Measurements from ENCODE around the gene ASPHD2. TPM values are rescaled to one million over a fixed set of nuclear protein-coding genes. Genes with fewer than 3 reads are reported as not detected.
"Not testable (repeated sequence)": the region's sequence is repeated elsewhere in the genome, so short reads cannot be mapped to it uniquely, and the experiment has no call there.

ASPHD2 gene
- total and polyA plus RNA-seq, 4 donors = 3.7 to 12.8 (median 10.0) TPM

DNA sequence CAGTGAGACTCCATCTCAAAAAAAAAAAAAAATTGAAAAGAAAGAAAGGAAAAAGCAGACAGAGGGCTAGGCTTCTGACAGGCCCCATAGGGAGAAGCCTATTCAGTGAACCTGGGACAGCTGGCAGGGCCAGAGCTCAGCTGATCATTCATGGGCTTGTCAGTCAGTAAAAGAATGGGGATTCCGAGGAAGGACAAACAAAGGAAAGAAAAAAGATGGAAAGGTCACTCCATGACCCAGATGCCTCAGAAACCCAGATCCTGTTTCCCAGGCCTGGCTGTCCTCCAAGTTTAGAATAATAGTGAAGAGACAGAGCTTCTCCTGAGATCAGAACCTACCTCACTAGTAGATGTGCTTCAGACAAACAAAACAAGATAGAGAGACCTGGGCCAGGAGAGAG, 34.3 kb upstream of the ASPHD2 start:
- no peak overlapping the region for H3K27ac ChIP-seq (ENCODE audit: low read depth, low read length)
- no peaks in the 10 kb centered on the region for H3K27me3 ChIP-seq (ENCODE audit: control insufficient read depth, insufficient read depth, low read length)
- peak in 1 of 6 donors; percentile 50 for DNase-seq (ENCODE audit: low read depth in 4 of 6, low spot score in 6 of 6)
- no peaks in the 10 kb centered on the region for H3K36me3 ChIP-seq (ENCODE audit: control insufficient read depth, insufficient read depth, low read length)
- no peaks in the 10 kb centered on the region for H3K9me3 ChIP-seq (ENCODE audit: control insufficient read depth, insufficient read depth, low read length)
- no peak overlapping the region for H3K4me3 ChIP-seq (ENCODE audit: low read depth, low read length)
- no CpG with 5 or more reads among the region's 1 CpG for WGBS (ENCODE audit: insufficient coverage)
- no peaks in the 10 kb centered on the region for H3K4me1 ChIP-seq (ENCODE audit: control insufficient read depth, insufficient read depth, low read length)

DNA sequence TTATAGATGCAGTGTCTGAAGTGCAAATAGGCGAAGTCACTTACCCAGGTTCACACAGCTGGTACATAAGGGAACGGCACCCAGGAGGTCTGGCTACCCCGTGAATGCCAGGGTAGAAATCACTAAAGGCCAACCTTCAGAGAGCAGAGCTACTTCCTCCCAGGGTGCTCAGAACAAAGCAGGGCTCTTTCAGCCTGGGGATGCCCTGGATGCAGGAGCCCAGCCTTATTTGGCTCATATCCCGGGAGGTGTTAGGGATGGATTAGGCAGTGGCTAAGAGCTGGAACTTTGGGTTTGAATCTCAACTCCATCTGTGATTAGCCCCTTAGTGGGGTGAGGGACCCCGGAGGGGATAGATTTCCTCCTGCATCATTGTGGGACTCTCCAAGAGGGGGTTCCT, 33.1 kb upstream of the ASPHD2 start:
- H3K4me3 ChIP-seq (ENCODE audit: low read depth, low read length) = no peak overlapping the region
- 41% methylated on average over 4 of the region's 5 CpGs for WGBS (ENCODE audit: insufficient coverage)
- no peak overlapping the region for H3K27ac ChIP-seq (ENCODE audit: low read depth, low read length)
- H3K4me1 ChIP-seq (ENCODE audit: control insufficient read depth, insufficient read depth, low read length) = no peaks in the 10 kb centered on the region
- no peaks in the 10 kb centered on the region for H3K27me3 ChIP-seq (ENCODE audit: control insufficient read depth, insufficient read depth, low read length)
- H3K9me3 ChIP-seq (ENCODE audit: control insufficient read depth, insufficient read depth, low read length) = no peaks in the 10 kb centered on the region
- no peaks in the 10 kb centered on the region for H3K36me3 ChIP-seq (ENCODE audit: control insufficient read depth, insufficient read depth, low read length)
- DNase-seq (ENCODE audit: low read depth in 4 of 6, low spot score in 6 of 6) = no peak

DNA sequence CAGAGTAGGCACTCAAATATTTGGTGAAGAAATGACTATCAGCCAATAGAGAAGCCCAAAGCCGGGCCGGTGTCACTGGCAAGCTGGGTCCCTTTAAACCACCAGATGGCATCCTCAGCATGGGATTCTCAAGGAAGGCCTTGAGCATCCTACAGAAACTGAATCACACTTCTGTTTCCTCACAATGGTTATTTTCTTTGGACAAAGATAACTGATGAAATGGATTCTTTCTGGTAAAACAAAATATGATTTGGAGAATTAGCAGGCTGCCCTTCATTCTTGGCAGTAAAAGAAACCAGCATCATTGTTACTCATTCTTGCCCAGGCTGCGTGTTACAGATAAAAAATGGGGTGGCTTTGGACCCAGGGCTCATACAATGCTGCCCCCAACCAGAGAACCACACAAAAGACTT, 30.3 kb upstream of the ASPHD2 start:
- no peak overlapping the region for H3K4me3 ChIP-seq (ENCODE audit: low read depth, low read length)
- no peaks in the 10 kb centered on the region for H3K9me3 ChIP-seq (ENCODE audit: control insufficient read depth, insufficient read depth, low read length)
- H3K36me3 ChIP-seq (ENCODE audit: control insufficient read depth, insufficient read depth, low read length) = no peaks in the 10 kb centered on the region
- no peak overlapping the region for H3K27ac ChIP-seq (ENCODE audit: low read depth, low read length)
- no peaks in the 10 kb centered on the region for H3K27me3 ChIP-seq (ENCODE audit: control insufficient read depth, insufficient read depth, low read length)
- H3K4me1 ChIP-seq (ENCODE audit: control insufficient read depth, insufficient read depth, low read length) = no peaks in the 10 kb centered on the region
- WGBS (ENCODE audit: insufficient coverage) = 7% methylated on average over 2 of the region's 3 CpGs
- peak in 3 of 6 donors; percentile 60 to 90 (median 85) for DNase-seq (ENCODE audit: low read depth in 4 of 6, low spot score in 6 of 6)

DNA sequence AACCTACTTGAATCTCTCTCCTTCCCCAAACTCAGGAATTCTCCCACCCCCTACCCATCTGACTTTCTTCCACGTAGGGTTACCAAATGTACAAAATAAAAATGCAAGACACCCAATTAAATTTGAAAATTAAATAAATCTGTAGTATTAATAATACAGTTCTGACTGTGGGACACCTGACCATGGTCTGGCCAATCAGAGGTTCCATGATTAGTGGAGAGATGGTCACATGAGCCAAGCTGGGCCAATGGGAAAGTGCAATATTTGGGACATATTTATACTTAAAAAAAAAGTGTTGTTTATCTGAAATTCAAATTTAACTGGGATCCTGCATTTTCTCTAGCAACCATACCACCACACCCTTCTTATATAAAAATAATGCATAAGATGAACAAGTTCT, 29.8 kb upstream of the ASPHD2 start:
- H3K9me3 ChIP-seq (ENCODE audit: control insufficient read depth, insufficient read depth, low read length) = no peaks in the 10 kb centered on the region
- WGBS (ENCODE audit: insufficient coverage) = no CpG with 5 or more reads among the region's 1 CpG
- no peak overlapping the region for H3K27ac ChIP-seq (ENCODE audit: low read depth, low read length)
- no peaks in the 10 kb centered on the region for H3K36me3 ChIP-seq (ENCODE audit: control insufficient read depth, insufficient read depth, low read length)
- H3K27me3 ChIP-seq (ENCODE audit: control insufficient read depth, insufficient read depth, low read length) = no peaks in the 10 kb centered on the region
- no peak for DNase-seq (ENCODE audit: low read depth in 4 of 6, low spot score in 6 of 6)
- H3K4me3 ChIP-seq (ENCODE audit: low read depth, low read length) = no peak overlapping the region
- peaks cover 3% of the 10 kb centered on the region for H3K4me1 ChIP-seq (ENCODE audit: control insufficient read depth, insufficient read depth, low read length)

DNA sequence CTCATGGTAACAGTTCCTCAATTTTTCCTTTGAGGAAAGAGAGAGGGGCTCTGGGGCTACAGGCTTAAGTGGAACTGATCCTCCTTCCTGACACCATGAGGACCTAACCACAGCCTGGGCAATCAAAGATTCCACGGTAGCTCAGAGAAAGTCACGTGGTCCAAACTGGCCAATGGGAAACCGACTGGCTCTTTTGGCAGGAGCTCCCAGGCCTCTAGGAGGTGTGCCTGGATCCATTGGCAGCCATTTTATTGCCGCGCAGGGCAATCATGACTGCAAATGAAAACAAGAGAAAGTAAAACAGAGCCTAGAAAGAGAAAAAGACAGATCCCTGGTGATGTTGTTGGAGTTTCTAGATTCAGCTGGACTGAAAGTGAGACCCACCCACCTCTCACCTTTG, 27.3 kb upstream of the ASPHD2 start:
- H3K9me3 ChIP-seq (ENCODE audit: control insufficient read depth, insufficient read depth, low read length) = no peaks in the 10 kb centered on the region
- DNase-seq (ENCODE audit: low read depth in 4 of 6, low spot score in 6 of 6) = no peak
- H3K36me3 ChIP-seq (ENCODE audit: control insufficient read depth, insufficient read depth, low read length) = no peaks in the 10 kb centered on the region
- H3K27me3 ChIP-seq (ENCODE audit: control insufficient read depth, insufficient read depth, low read length) = no peaks in the 10 kb centered on the region
- no peak overlapping the region for H3K4me3 ChIP-seq (ENCODE audit: low read depth, low read length)
- H3K27ac ChIP-seq (ENCODE audit: low read depth, low read length) = no peak overlapping the region
- WGBS (ENCODE audit: insufficient coverage) = 89% methylated on average over 5 of the region's 5 CpGs
- H3K4me1 ChIP-seq (ENCODE audit: control insufficient read depth, insufficient read depth, low read length) = peaks cover 16% of the 10 kb centered on the region

DNA sequence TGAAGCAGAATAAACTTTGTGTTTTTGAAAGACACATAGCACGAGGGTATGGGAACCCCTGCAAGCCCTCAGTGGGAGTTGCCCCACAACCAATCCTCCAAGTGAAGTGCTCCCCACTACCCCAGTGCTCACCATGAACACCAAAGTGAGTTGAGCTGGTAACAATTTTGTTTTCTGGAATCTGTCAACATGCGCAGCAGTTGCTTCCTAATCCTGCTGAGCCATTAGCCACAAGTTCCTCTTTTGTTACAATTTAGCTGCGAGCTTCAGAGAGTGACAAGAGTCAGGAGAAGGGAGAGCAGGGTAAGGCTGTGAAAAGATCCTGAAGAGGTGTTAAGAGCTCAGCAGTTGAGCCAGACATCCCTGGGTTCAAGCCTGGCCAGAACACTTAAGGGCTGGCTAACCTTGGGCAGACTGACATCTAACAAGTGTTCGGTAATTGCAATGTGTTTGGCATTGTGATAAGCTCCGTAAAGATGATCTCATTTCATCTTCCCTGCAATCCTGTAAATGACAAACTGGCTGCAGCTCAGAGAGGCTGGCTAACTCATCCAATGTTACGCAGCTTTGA, 24.1 kb upstream of the ASPHD2 start:
- peak in 2 of 6 donors; percentile 38 to 41 for DNase-seq (ENCODE audit: low read depth in 4 of 6, low spot score in 6 of 6)
- H3K36me3 ChIP-seq (ENCODE audit: control insufficient read depth, insufficient read depth, low read length) = no peaks in the 10 kb centered on the region
- H3K27ac ChIP-seq (ENCODE audit: low read depth, low read length) = peak overlapping the region; percentile 29
- 10% methylated on average over 2 of the region's 6 CpGs for WGBS (ENCODE audit: insufficient coverage)
- no peak overlapping the region for H3K4me3 ChIP-seq (ENCODE audit: low read depth, low read length)
- no peaks in the 10 kb centered on the region for H3K27me3 ChIP-seq (ENCODE audit: control insufficient read depth, insufficient read depth, low read length)
- H3K4me1 ChIP-seq (ENCODE audit: control insufficient read depth, insufficient read depth, low read length) = peaks cover 16% of the 10 kb centered on the region
- no peaks in the 10 kb centered on the region for H3K9me3 ChIP-seq (ENCODE audit: control insufficient read depth, insufficient read depth, low read length)

DNA sequence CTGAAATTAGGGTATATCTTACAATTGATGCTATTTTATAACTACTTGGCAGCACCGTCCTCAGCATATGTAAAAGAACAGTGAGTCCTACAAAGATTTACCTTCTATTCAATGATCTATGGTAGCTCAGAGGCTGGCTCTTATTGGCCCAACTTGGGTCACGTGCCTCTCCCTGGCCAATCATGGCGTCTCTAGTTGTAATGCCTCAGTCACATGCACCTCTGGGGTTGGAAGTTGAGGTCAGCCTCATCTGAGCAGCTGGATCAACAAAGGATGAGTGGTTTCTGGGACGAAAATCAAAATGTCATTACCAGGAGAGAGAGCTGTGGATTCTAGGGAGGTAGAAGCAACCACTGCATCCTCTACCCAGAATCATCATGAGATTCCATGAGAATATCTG, 22.9 kb upstream of the ASPHD2 start:
- peaks cover 16% of the 10 kb centered on the region for H3K4me1 ChIP-seq (ENCODE audit: control insufficient read depth, insufficient read depth, low read length)
- 79% methylated on average over 2 of the region's 4 CpGs for WGBS (ENCODE audit: insufficient coverage)
- H3K9me3 ChIP-seq (ENCODE audit: control insufficient read depth, insufficient read depth, low read length) = no peaks in the 10 kb centered on the region
- H3K27me3 ChIP-seq (ENCODE audit: control insufficient read depth, insufficient read depth, low read length) = no peaks in the 10 kb centered on the region
- DNase-seq (ENCODE audit: low read depth in 4 of 6, low spot score in 6 of 6) = peak in 1 of 6 donors; percentile 45
- H3K36me3 ChIP-seq (ENCODE audit: control insufficient read depth, insufficient read depth, low read length) = no peaks in the 10 kb centered on the region
- no peak overlapping the region for H3K27ac ChIP-seq (ENCODE audit: low read depth, low read length)
- H3K4me3 ChIP-seq (ENCODE audit: low read depth, low read length) = no peak overlapping the region

DNA sequence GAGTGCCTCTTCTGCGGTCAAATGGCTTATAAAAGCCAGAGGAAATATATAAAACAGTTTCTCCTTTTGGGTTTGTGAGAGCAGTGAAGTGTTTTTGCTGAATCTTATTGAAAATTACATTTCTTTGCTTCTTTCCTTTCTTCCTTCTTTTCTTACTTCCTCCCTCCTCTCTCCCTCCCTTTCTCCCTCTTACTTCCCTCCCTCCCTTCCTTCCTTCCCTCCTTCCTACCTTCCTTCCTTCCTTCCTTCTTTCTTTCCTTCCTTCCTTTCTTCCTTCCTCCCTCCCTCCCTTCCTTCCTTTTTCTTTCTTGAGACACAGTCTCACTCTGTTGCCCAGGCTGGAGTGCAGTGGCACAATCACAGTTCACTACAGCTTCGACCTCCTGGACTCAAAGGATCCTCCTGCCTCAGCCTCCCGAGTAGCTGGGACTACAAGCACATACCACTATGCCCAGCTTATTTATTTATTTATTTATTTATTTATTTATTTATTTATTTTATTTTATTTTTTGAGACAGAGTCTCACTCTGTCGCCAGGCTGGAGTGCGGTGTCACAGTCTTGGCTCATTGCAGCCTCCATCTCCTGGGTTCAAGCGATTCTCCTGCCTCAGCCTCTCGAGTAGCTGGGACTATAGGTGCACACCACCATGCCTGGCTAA, 20.4 kb upstream of the ASPHD2 start:
- WGBS (ENCODE audit: insufficient coverage) = 100% methylated on average over 3 of the region's 7 CpGs

DNA sequence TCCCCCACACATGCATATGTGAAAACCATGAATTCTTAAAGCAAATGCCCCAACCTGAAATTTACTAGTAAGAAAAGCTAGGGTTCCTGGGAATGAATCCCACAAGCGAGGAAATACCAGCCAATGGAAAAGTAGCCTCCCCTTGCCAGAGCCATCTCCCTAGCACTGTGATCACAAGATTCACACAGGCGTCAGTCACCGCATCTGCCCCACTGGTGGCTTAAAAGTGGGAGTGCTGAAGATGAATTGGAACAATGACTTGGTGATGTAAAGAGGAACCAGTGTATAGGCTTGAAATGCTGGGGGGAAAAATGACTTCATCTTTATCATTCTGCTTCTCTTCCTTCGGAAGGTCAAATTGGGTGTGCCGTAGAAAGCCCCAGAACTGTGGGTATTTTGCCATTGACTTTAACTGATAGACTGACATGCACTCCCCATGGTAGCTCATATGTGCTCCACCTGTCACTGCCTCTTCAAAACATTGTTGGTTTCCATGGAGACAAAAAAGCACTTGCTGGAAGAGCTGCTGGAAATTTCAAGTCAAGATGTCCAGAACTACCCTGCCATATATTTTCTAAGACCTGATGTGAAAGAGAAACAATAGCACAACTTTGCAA, 19.2 kb upstream of the ASPHD2 start:
- peak in 2 of 6 donors; percentile 72 to 83 for DNase-seq (ENCODE audit: low read depth in 4 of 6, low spot score in 6 of 6)
- H3K4me1 ChIP-seq (ENCODE audit: control insufficient read depth, insufficient read depth, low read length) = peaks cover 9% of the 10 kb centered on the region
- 100% methylated on average over 1 of the region's 5 CpGs for WGBS (ENCODE audit: insufficient coverage)
- no peak overlapping the region for H3K27ac ChIP-seq (ENCODE audit: low read depth, low read length)
- H3K27me3 ChIP-seq (ENCODE audit: control insufficient read depth, insufficient read depth, low read length) = no peaks in the 10 kb centered on the region
- H3K4me3 ChIP-seq (ENCODE audit: low read depth, low read length) = no peak overlapping the region
- no peaks in the 10 kb centered on the region for H3K9me3 ChIP-seq (ENCODE audit: control insufficient read depth, insufficient read depth, low read length)
- H3K36me3 ChIP-seq (ENCODE audit: control insufficient read depth, insufficient read depth, low read length) = no peaks in the 10 kb centered on the region

More for the DNA sequence above, 20.4 kb upstream of the ASPHD2 start:
- not testable (repeated sequence) for H3K27ac ChIP-seq (ENCODE audit: low read depth, low read length); H3K27me3 ChIP-seq (ENCODE audit: control insufficient read depth, insufficient read depth, low read length); H3K36me3 ChIP-seq (ENCODE audit: control insufficient read depth, insufficient read depth, low read length); H3K9me3 ChIP-seq (ENCODE audit: control insufficient read depth, insufficient read depth, low read length); H3K4me3 ChIP-seq (ENCODE audit: low read depth, low read length); DNase-seq (ENCODE audit: low read depth in 4 of 6, low spot score in 6 of 6)
- peaks cover 16% of the 10 kb centered on the region for H3K4me1 ChIP-seq (ENCODE audit: control insufficient read depth, insufficient read depth, low read length)

DNA sequence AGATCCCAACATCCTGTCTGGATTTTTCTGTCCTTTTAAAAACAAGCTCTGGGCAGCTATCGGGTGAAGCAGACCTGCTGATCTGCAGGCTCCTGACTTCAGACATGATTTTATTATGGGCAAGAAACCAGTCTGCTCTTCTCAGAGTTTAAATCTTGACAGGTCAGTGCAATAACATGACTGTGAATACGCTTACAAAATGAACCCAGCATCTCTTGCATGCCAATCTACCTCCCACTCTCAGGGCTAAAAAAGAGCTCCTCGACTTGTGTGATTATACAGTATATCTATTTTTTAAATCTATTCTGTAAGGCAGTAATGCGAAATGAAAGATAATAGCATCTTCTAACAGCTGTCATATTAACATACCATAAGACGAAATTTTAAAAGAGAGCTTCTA, 18.7 kb upstream of the ASPHD2 start:
- DNase-seq (ENCODE audit: low read depth in 4 of 6, low spot score in 6 of 6) = no peak
- Histone ChIP-seq H3K4me3 (ENCODE audit: low read depth, low read length) (no peak overlapping the region), H3K27me3 (ENCODE audit: control insufficient read depth, insufficient read depth, low read length) (no peaks in the 10 kb centered on the region), H3K36me3 (ENCODE audit: control insufficient read depth, insufficient read depth, low read length) (no peaks in the 10 kb centered on the region), H3K9me3 (ENCODE audit: control insufficient read depth, insufficient read depth, low read length) (no peaks in the 10 kb centered on the region), H3K4me1 (ENCODE audit: control insufficient read depth, insufficient read depth, low read length) (peaks cover 4% of the 10 kb centered on the region), H3K27ac (ENCODE audit: low read depth, low read length) (no peak overlapping the region)
- WGBS (ENCODE audit: insufficient coverage) = 62% methylated on average over 1 of the region's 5 CpGs

All from spinal cord (tissue), 10 donors.